NCI-H2107 treated with DMSO at 0.1 percent for 48 hours (cell line): Measurements from ENCODE around the gene DNASE1L3.
"Not testable (repeated sequence)": the region's sequence is repeated elsewhere in the genome, so short reads cannot be mapped to it uniquely, and the experiment has no call there.

Experiments used
- DNase-seq: peaks from one replicate; lab custom pipeline; 2025; ENCODE audit not compliant: unreplicated experiment; lab: John Stamatoyannopoulos, UW

The DNASE1L3 gene

DNA sequence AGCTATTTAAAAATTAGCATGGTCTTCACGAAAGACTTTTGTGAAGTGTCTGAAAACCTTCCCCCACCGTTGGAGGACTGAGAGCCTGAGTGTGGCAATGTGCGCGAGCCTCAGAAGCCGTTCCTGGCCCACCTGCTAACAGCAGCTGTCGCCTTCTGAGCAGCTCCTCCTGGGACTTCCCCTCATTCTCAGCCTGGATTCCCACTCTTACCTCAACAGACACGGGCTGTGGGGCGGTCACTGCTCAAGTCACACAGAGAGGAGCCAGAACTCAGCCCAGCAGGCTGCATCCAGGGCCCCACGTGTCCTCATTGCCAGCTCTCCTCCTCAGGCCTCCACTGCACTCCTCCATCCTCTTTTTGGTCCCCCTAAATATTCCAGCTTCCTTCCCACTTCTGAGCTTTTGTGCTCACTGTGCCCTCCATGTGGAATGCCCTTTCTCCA is 7.8 kb downstream of the DNASE1L3 start:
- no peak for DNase-seq

DNA sequence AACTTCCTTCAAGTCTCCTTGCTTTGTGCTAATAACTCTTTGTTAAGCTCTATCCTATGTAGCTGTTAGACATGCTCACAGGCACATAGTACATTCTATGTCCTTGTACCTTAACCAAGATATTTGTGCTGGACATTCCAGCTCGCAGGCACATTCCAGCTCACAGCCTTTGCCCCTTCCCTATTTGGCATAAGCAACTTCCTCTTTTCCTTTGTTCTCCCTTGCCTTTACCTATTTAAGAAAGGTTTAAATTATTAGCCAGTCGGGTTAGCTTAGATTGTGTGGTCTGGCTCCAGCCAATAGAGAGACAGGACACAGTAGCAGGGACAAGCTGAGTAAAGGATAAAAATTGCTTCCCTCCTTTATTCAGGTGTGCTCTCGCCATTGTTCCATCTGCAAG is 9.3 kb downstream of the DNASE1L3 start:
- not testable (repeated sequence) for DNase-seq

DNA sequence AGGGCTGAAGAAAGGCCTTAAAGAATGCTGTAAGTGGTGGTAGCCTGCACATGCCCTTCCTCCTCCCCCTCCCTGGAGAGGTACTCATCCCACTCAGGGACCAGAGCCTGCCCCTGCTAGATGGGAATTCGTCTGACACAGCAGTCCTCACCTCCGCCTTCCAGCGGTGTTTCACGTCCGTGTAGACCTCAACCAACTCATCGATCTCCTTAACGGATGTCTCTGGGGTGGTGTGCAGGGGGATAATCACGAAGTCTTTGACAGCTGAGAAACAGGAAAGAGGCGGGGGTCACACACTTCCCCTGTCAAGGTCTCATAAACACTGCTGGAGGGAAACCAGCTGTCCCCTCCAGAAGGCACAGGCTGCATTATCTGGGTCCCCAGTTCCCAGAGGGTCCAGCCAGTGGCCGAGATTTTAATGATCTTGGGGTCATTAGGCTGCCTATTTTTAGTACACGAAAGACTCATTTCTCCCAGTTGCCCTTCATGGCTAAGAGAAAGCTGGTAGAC is 9.9 kb downstream of the DNASE1L3 start:
- DNase-seq = no peak

DNA sequence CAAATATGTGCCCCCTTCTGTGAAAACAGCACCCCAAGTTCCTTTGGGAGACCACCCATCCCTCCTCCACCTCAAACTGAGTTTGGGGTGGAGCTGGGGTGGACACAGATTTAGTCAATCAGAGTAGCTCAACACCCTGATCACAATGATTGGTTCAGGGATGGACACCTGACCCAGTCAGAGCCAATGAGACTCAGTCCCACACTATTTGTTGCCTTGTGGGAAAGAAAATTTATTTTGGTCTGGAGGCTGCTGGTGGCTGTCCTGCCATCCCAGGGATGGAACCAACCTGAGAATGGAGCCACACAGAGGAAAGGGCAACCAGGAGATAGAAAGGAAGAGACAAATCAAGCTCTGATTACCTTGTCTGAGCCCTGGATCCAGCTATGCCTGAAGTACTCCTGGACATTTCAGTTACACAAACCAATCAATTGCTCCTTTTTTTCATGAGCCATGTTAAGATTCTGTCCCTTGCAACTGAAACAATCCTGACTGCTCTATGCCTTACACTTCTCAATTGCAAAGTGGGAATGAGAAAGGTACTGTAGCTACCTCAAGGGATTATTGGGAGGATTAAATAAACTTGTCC is 10.6 kb downstream of the DNASE1L3 start:
- no peak for DNase-seq

DNA sequence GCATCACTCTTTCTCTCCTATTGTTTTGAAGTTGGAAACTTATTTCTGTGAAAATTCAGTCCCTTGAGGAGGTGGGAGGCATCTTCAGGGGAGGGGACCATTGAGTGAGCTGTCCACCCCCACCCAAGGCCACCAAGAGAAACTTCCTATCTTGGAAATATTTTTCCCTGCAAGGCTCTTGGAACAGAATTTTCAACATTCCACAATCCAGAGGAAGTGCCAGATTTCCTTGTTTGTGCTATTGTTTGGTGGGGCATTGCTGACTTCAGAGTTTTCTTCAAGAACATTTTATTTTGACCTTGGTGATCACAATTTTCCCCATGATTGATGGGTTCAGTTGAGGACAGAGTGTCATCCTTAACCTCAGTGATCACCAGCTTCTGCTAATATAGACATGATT is 12.0 kb downstream of the DNASE1L3 start:
- no peak for DNase-seq

DNA sequence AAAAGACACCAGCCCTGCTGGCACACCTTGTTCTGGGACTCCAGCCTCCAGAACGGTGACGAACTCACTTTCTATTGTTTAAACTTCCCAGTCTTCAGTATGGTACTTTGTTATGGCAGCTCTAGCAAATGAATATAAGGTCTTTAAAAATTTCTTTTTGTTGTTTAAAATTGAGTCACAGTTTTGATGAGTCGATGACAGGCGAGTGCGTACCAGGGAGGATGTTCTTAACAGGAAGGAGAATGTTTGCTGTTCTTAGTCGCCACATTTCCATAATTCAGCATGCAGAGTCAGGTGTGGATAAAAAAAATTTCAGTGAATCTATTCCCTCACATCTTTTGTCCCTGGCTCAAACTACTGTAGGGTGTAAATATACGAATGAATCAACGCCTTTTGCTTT is 12.4 kb downstream of the DNASE1L3 start:
- no peak for DNase-seq

DNA sequence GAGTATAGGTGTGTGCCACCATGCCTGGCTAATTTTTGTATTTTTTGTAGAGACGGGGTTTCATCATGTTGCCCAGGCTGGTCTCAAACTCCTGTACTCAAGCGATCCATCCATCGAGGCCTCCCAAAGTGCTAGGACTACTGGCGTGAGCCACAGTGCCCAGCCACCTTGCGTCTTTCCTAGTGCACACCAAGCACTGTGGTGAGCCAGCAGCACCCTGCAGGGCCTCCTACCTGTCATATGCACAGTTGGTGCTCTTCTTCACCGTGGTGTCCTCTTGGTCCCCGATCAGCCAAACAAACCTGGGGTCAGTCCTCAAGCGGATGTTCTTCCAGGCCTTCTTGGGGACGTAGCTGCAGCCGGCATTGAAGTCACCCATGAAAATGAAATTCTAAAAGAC is 13.2 kb downstream of the DNASE1L3 start:
- no peak for DNase-seq

DNA sequence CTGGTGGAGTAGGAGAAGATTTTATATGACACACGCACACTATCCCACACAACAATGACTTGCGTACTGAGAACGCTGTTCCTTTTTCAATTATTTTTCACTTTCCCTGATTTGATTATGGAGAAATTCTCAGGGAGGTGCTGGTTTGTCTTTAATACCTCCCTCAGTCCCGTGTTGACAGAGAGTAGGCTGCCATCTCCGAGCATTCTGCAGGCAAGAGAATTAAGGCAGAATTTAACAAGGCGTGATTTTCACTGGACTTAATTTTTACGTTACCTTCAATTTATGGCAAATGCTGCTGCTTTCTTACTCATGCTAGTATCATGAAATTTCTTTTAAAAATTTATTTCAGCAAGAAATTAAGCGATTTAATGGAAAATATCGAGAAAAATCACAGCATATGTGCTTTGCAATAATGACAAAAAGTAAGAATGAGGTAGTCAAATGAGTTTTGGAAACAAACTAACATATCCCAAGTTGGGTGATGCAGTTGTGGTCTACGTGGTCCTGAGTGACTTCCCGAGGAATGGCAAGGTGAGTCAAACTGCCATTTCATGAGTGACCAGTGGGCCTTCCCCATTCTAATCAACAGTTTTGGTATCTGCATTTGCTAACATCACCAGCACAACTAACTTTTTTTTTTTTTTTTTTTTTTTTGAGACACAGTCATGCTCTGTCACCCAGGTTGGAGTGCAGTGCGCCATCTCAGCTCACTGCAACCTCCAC is 16.9 kb downstream of the DNASE1L3 start:
- DNase-seq = no peak

DNA sequence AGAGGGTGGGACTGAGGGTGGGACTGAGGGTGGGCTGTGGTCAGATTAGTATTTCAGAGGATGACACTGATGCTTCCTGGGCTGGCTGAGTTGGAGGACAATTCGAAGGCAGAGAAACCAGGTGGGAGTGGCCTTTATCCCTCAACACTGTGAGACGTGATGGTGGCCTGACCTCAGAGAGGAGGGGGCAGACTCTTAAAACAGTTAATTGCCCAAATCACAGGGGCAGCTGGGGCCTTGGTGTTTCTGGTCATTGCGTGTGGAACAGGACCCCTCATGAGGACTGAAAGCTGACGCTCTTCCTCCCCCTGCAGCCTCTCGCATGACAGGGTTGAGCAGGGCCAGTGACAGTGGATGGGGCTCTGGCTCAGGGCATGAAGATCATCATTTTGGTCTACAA is 18.7 kb downstream of the DNASE1L3 start:
- no peak for DNase-seq

DNA sequence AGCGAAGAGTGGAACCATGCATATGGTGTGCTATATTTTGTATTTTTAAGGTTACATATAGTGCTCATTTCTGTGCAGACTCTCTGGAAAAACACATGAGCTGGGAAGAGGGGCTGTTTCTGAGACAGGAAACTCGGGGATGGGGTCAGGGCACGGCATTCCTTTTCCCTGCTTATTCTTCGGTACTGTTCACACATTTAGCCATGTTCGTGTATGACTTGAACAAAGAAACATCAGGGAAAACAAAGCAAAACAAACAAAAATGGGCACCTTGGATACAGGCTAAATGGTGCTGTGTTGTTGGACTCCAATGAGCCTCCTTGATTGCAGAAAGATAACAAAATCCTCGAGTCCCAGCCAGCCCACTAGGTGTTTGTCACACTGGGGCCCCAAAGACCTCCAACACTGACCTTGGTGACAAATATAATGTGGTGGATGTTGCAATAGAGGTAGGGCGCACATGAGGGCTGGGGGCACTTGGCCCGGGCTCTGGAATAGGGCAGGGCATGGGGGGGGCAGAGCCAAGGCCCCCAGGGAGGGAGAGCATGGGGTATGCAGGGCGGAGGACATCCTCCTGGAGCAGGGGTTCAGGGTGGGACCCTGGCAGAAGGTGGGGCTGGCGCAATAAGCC is 19.3 kb downstream of the DNASE1L3 start:
- DNase-seq = no peak

DNA sequence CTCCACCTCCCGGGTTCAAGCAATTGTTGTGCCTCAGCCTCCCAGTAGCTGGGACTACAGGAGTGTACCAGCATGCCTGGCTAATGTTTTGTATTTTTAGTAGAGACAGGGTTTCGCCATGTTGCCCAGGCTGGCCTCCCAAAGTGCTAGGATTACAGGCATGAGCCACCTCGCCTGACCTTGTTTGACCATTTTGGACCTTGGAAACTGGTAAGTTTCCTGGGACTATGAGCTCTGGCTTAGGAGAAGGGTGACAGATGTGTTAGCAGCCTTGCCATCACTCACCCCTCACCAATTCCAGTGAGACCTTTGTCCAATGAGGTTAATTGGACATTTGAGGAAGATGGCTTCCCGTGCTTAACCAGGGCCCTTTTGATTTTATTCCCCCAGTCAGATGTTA is 19.9 kb downstream of the DNASE1L3 start:
- no peak for DNase-seq

DNA sequence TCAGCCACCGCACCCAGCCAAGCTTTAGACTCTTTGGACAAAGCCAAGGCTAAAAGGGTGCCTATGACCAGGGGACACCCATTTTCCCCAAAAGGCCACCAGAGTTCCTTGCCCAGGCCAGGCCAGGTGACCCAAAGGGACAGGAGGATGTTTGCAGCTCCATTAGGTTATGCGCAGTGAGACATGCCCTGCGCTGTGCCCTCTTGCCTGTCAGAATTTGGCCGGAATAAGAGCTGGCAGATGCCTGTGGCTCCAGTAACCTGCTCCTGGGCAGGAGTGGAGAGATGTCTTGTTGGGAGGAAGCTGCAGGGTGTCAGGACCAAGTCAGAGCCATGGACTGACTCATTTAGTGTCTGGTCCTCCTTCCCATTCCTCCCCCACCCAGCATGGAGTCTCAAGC is 20.5 kb downstream of the DNASE1L3 start:
- DNase-seq = no peak

DNA sequence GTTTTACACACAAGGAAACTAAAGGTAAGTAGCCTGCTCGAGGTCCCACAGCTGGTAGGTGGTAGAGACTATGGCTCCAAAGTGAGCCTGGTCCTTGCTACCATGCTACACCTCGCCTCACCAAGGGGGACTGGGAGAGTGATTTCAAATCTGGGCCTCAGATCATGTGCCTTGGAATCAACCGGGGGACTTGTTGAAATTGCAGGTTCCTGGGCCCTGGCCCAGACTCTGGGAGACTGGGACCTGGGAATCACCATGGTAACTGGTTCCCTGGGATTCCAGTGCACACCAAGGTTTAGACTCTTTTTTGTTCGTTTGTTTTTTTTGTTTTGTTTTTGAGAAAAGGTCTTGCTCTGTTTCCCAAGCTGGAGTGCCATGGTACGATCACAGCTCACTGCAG is 21.1 kb downstream of the DNASE1L3 start:
- no peak for DNase-seq

DNA sequence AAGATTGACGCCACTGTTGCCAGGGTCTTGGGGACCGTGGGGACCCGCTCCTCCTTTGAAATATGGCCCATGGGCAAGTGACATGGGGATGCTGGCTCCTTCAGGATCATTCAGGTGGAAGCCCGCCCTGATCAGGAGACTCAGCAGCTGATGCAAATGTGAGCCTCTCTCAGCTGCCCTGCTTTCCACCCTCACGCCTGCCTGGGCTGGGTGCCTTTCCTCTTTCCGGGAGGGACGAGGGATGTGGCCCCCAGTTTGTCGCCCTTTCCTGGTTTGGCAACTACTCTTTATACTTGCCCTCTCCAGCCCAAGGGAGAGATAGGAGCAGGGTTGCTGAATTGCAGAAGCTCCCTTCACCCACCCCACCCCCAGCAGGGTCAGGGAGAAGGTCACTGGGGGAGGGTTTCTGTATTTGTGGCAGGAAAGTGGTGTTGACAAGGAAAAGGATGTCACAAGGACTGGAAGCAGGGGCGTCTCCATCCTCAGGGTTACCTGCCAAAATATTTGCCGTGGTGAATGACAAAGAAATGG is 21.8 kb downstream of the DNASE1L3 start:
- no peak for DNase-seq

DNA sequence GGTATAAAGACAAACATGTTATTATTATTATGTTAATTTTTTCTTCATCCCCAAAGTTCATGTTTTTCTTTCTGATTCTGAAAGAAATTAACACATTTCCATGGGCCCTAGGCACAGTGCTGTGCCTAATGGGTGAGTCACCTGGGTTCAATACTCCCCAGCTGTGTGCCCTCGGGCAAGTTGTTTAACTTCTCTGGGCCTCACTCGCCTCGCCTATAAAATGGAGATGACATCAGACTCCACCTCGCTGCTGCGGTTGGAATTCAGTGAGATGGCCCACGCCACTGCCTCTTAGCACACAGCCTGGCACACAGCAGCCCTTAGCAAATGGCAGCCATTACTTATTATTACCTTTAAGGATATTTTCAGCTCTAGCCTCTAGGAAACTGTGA is 22.6 kb downstream of the DNASE1L3 start:
- DNase-seq = no peak

DNA sequence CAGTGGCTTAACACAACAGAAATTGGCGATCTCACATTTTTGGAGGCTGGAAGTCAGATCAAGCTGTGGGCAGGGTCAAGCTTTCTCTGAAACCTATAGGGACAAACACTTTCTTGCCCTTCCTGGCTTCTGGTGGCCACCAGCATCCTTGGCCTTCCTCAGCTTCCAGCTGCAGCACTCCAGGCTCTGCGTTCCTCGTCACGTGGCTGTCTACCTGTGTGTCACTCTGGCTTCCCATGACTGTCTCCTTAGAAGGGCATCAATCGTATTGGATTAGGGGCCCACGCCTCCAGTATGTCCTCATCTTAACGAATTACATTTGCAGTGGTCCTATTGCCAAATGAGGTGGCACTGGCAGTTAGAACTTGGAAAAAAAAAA is 25.8 kb downstream of the DNASE1L3 start:
- DNase-seq = no peak

DNA sequence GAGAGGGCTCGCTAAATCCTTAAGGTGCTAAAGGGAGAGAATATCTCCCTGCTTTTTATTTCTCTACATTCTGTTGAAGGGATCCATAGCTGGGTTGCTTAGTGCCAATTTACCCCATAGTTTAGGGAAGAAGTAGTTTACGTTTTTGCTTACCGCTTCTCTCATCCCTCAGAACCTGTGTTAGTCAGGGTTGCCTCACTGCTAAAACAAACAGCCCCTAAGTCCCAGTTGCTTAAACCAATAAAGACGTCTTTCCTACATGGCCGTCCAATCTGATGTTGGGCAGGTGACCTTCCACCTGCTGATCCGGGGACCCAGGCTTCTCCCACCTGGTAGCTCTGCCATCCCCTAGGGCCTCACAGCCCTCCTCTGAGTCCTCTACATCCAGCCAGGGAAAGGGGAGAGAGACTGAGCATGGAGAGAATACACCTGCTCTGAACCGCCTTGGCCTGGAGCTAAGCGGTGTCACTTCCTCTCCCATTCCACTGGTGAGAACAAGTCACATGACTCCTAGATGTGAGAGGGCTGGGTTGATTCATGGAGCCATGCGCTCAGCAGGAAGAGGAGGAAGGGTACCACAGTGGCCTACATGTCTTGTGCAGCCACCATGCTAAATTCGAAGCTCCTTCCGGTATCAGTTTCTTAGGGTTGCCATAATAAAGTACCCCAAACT is 26.3 kb downstream of the DNASE1L3 start:
- DNase-seq = no peak

DNA sequence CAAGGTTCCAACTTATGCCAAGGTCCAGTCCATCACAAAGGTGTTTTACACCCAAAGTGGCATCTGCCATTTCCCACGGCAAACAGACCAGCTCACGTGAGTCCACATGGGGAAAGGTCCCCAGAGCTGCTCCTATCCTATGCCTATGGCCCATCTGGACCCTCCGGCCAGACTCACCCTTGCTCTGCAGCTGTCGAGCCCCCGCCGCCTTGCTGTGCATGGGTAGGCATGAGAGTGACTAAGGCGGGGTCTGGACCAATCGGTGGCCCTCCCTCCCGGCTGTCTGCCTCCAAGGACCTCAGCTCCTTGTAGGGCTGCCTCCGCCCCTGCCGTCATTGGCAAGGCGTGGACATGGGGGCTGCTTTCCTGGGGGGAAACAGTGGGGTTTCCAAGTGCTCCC is 26.9 kb downstream of the DNASE1L3 start:
- DNase-seq = no peak

DNA sequence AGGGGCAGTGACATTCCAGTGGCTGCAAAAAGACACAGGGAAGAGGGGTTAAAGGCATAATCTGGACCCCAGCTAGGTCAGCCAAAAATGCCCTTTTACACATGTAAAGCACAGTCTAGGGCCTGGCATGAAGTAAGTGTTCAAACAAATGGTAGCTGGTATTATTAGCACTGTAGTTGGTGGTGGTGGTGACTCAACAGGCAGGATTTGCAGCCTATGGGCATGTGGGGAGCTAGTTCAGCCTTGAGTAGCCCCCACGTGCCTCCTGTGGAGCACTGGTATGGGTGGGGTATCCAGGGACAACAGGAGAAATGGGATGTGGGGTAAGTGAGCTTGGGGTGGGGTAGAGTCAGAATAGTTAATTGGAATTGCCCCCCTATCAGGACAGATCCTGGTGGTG is 27.6 kb downstream of the DNASE1L3 start:
- DNase-seq = no peak

DNA sequence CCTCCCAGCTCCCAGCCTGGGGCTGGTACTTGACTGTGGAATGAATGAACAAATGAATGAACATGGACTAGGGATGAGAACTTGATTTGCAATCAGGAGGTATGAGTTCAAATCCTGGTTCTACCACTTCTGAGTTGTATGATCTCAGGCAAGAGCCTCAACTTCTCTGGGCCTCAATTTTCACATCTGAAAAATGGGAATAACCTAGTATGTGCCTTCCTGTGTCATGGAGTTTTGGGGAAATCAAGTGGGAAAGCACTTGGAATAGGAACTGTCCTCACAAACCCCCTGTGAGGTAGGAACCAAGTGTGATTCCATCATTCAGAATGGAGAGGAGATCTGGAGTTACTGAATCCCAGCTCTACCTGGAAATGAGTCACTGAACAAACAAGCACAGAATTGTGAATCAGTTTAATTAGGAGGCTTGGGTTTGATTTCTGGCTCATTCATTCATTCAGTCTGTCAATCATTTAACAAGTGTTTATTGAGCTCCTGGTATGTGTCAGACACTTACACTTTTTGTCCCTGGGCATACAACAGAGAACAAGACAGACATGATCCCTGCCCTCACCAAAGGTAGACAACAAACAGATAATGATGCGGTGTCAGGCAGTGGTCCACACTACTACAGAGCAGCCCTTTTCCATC is 29.7 kb downstream of the DNASE1L3 start:
- DNase-seq = no peak
